Brain microvascular endothelial cell (primary cell): ENCODE data around the gene TBKBP1.

Experiments used
- DNase-seq: peaks from one replicate; pipeline ENCODE4 v3.0.0-alpha.2; 2020
- H3K27ac ChIP-seq: fragments of 250-450 bp; sonication (Bioruptor Pico); 2 replicates; pipeline ENCODE4 v1.5.1; 2020; ENCODE audit warnings: mild to moderate bottlenecking, moderate library complexity
- H3K27me3 ChIP-seq: fragments of 250-450 bp; sonication (Bioruptor Pico); replicated peaks from 2 replicates; pipeline ENCODE4 v1.5.1; 2020; ENCODE audit warnings: mild to moderate bottlenecking
- H3K36me3 ChIP-seq: fragments of 250-450 bp; sonication (Bioruptor Pico); replicated peaks from 2 replicates; pipeline ENCODE4 v1.5.1; 2020; ENCODE audit warnings: mild to moderate bottlenecking
- H3K4me3 ChIP-seq: 2 replicates; pipeline ENCODE4 v1.5.1; 2011; ENCODE audit warnings: low read depth, mild to moderate bottlenecking, control low read depth, low read length, moderate library complexity
- CTCF ChIP-seq: IDR thresholded peaks from 2 replicates; pipeline ENCODE4 v1.5.1; 2011; ENCODE audit warnings: low read depth, mild to moderate bottlenecking, moderate library complexity, low read length, control low read depth, inconsistent platforms; ENCODE audit errors: missing control alignments
- in situ Hi-C: cut with HindIII; loops from 2 replicates; pipeline ENCODE4 v1.10.0; 2017; ENCODE audit warnings: low sequenced_read_pairs, low pct_ligation_motif_present

TBKBP1 gene

GRCh38 chr17:47700471-47701449, 6.8 kb downstream of the TBKBP1 start:
- H3K36me3 ChIP-seq: no peaks in the 10 kb centered on the region
- no peak for DNase-seq
- no peak overlapping the region for H3K27ac ChIP-seq
- H3K4me3 ChIP-seq: no peak overlapping the region
- H3K27me3 ChIP-seq: peaks cover 9% of the 10 kb centered on the region
- no peak for TF ChIP-seq CTCF
- in situ Hi-C loops: no loop called here

DNA sequence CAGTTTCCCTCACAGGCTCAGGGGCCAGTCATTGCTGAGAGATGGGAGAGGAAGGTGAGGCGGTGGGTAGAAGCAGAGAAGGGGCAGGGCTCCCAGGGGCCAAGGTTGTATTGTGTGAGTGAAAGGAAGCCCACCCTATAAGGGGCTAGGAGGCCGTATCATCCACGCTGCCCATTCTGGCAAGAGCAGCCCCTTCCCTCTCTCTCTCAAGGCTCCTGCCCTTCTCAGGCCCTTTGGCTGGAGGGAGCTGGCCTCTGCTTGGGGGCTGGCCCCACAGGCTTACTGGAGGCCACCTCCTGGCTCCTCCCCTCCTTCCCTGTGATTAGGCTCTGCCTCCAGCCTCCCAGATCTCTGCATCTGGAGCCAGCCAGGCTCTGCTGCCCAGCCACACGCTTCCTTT, 7.6 kb downstream of the TBKBP1 start:
- H3K4me3 ChIP-seq: no peak overlapping the region
- no peak for DNase-seq
- in situ Hi-C loops: no loop called here
- no peak overlapping the region for H3K27ac ChIP-seq
- H3K36me3 ChIP-seq: no peaks in the 10 kb centered on the region
- no peak for TF ChIP-seq CTCF
- peaks cover 17% of the 10 kb centered on the region for H3K27me3 ChIP-seq

GRCh38 chr17:47702391-47702995, 8.5 kb downstream of the TBKBP1 start:
- no peaks in the 10 kb centered on the region for H3K36me3 ChIP-seq
- DNase-seq: no peak
- no peak for TF ChIP-seq CTCF
- H3K4me3 ChIP-seq: no peak overlapping the region
- peaks cover 25% of the 10 kb centered on the region for H3K27me3 ChIP-seq
- no peak overlapping the region for H3K27ac ChIP-seq
- in situ Hi-C loops: no loop called here

GRCh38 chr17:47703191-47703591, 9.2 kb downstream of the TBKBP1 start:
- in situ Hi-C loops: no loop called here
- Histone ChIP-seq H3K27ac (no peak overlapping the region), H3K36me3 (no peaks in the 10 kb centered on the region), H3K4me3 (no peak overlapping the region), H3K27me3 (peaks cover 30% of the 10 kb centered on the region)
- DNase-seq: no peak
- no peak for TF ChIP-seq CTCF

- in situ Hi-C loops: no loop called here
- TF ChIP-seq CTCF: no peak
- Histone ChIP-seq H3K27me3 (peaks cover 33% of the 10 kb centered on the region), H3K4me3 (no peak overlapping the region), H3K36me3 (no peaks in the 10 kb centered on the region), H3K27ac (no peak overlapping the region)
- DNase-seq: no peak
Measured at GRCh38 chr17:47703671-47704070, 9.7 kb downstream of the TBKBP1 start.
